Subcutaneous adipose tissue (tissue), 4 donors: ENCODE data around the gene MDGA2. TPM values are rescaled to one million over a fixed set of nuclear protein-coding genes. Genes with fewer than 3 reads are reported as not detected.

Experiments used
- CTCF ChIP-seq: fragments of 450-650 bp; IDR thresholded peaks from one replicate; pipeline ENCODE4 v1.5.1; 2016; ENCODE audit warnings: low read depth, mild to moderate bottlenecking, control low read depth, antibody characterized with exemption, moderate library complexity
- total RNA-seq, 4 donors: library from RNA; depleted of rRNA; stranded (reverse); fragments of >200 nt; gene quantifications; one replicate each; pipeline ENCODE4 v1.1.0, GENCODE V29; 2016

The MDGA2 gene
- total RNA-seq, 4 donors from 2014 or later: 1.1 TPM; not detected in 3

- TF ChIP-seq CTCF: no peak
These were observed 15.2 kb downstream of the MDGA2 start for GRCh38 chr14:47660158-47660557.

GRCh38 chr14:47658041-47658440 is 17.4 kb downstream of the MDGA2 start:
- no peak for TF ChIP-seq CTCF

- no peak for TF ChIP-seq CTCF
These were observed 18.3 kb downstream of the MDGA2 start for GRCh38 chr14:47657143-47657542.

GRCh38 chr14:47651337-47651736 is 24.1 kb downstream of the MDGA2 start:
- TF ChIP-seq CTCF: no peak

- TF ChIP-seq CTCF: no peak
These were observed 37.7 kb downstream of the MDGA2 start for GRCh38 chr14:47637753-47638152.

GRCh38 chr14:47626151-47627035 is 49.0 kb downstream of the MDGA2 start:
- no peak for TF ChIP-seq CTCF

GRCh38 chr14:47619392-47619791 is 56.0 kb downstream of the MDGA2 start:
- TF ChIP-seq CTCF: no peak
